Activated B cell treated with CpG ODN at 0.5 μM for 24 hours (primary cell): Measurements from ENCODE around the gene TIMM10. TPM values are rescaled to one million over a fixed set of nuclear protein-coding genes. Genes with fewer than 3 reads are reported as not detected.
"Not testable (repeated sequence)": the region's sequence is repeated elsewhere in the genome, so short reads cannot be mapped to it uniquely, and the experiment has no call there.

ENCODE experiments used
- ATAC-seq: fragments of 200-7000 bp; cut with Tn5 transposase; one replicate; pipeline ENCODE4 v1.10.0; 2021; ENCODE audit warnings: low read depth, mild to moderate bottlenecking, moderate library complexity
- CTCF ChIA-PET: fragments of 350-600 bp; sonication (Branson Sonifier 250); formaldehyde crosslinking; loops from one replicate; lab custom pipeline; 2021; ENCODE audit warnings: antibody characterized with exemption; lab: Charles Lee
- POLR2A ChIA-PET: fragments of 350-600 bp; sonication (Branson Sonifier 250); formaldehyde crosslinking; loops from one replicate; lab custom pipeline; 2021; ENCODE audit warnings: antibody characterized with exemption; lab: Charles Lee
- DNase-seq: peaks from one replicate; pipeline ENCODE4 v3.0.0; 2022
- H3K27ac Mint-ChIP-seq: one replicate; pipeline ENCODE4 v1.8.0; 2020; ENCODE audit warnings: mixed read lengths
- H3K27me3 Mint-ChIP-seq: one replicate; pipeline ENCODE4 v1.8.0; 2021; ENCODE audit warnings: mixed read lengths
- H3K36me3 Mint-ChIP-seq: one replicate; pipeline ENCODE4 v1.8.0; 2021; ENCODE audit warnings: low read depth, mixed read lengths
- H3K4me1 Mint-ChIP-seq: one replicate; pipeline ENCODE4 v1.8.0; 2021; ENCODE audit warnings: mixed read lengths
- H3K4me3 Mint-ChIP-seq: one replicate; pipeline ENCODE4 v1.8.0; 2020; ENCODE audit warnings: mild to moderate bottlenecking, mixed read lengths
- H3K9me3 Mint-ChIP-seq: one replicate; pipeline ENCODE4 v1.8.0; 2020; ENCODE audit warnings: mixed read lengths
- CTCF ChIP-seq: fragments of 200-600 bp; IDR thresholded peaks from one replicate; pipeline ENCODE4 v1.8.0; 2022; ENCODE audit warnings: antibody characterized with exemption, mild to moderate bottlenecking
- intact Hi-C: fragments of 100-400 bp; cut with micrococcal nuclease; formaldehyde crosslinking; loops from one replicate; pipeline ENCODE4 v1.15.1; 2024
- total RNA-seq: library from RNA; stranded (reverse); gene quantifications from 2 replicates; pipeline ENCODE4 v1.2.3, GENCODE V29; 2022

The TIMM10 gene
- total RNA-seq, 1 donor from 2014 or later: 100 TPM

GRCh38 chr11:57539342-57539741, 8.8 kb upstream of the TIMM10 start:
- DNase-seq: no peak
- intact Hi-C loops: no loop called here
- H3K27me3 Mint-ChIP-seq: no peaks in the 10 kb centered on the region
- no peaks in the 10 kb centered on the region for H3K4me1 Mint-ChIP-seq
- no peak for ATAC-seq
- no peak overlapping the region for H3K4me3 Mint-ChIP-seq
- no peak for TF ChIP-seq CTCF
- POLR2A ChIA-PET: interaction anchor here (1.3 kb wide), 1 partner anchor 24 kb away, joined by 4 read pairs; the partner anchor contains the start of gene SLC43A1
- CTCF ChIA-PET: no interaction called here
- no peak overlapping the region for H3K27ac Mint-ChIP-seq
- H3K36me3 Mint-ChIP-seq: no peaks in the 10 kb centered on the region
- H3K9me3 Mint-ChIP-seq: no peaks in the 10 kb centered on the region

- DNase-seq (no peak), ATAC-seq (no peak)
- Mint-ChIP-seq H3K27ac (no peak within 1 kb of the TSS), H3K9me3 (no peaks in the 10 kb centered on the region), H3K36me3 (no peaks in the 10 kb centered on the region), H3K4me1 (no peaks in the 10 kb centered on the region), H3K4me3 (no peak within 1 kb of the TSS), H3K27me3 (no peaks in the 10 kb centered on the region)
- no peak for TF ChIP-seq CTCF
- intact Hi-C loops: no loop called here
- POLR2A ChIA-PET: no interaction called here
- CTCF ChIA-PET: interaction anchor here (1.0 kb wide), 1 partner anchor 80 kb away, joined by 3 read pairs; no protein-coding TSS in a partner anchor
Measured at GRCh38 chr11:57536947-57537619, 6.5 kb upstream of the TIMM10 start, which contains the start of gene SMTNL1. TSS of gene SMTNL1 (plus strand) at chr11:57537595. CDS start at chr11:57542643, 5,048 bp downstream.

- DNase-seq, H3K9me3 Mint-ChIP-seq, ATAC-seq, H3K36me3 Mint-ChIP-seq, H3K27me3 Mint-ChIP-seq, H3K27ac Mint-ChIP-seq, intact Hi-C loops, H3K4me3 Mint-ChIP-seq: not testable (repeated sequence)
- ChIA-PET CTCF (interaction anchor here (1.0 kb wide), 1 partner anchor 41 kb away, joined by 3 read pairs; no protein-coding TSS in a partner anchor), POLR2A (interaction anchor here (0.7 kb wide), 1 partner anchor 261 kb away, joined by 3 read pairs; no protein-coding TSS in a partner anchor)
- peaks cover 18% of the 10 kb centered on the region for H3K4me1 Mint-ChIP-seq
Measured at GRCh38 chr11:57534449-57534848, 3.9 kb upstream of the TIMM10 start.

- intact Hi-C loops: loop anchor here (1.0 kb wide), 8 partner anchors 15 to 211 kb away; partner anchors contain the start of genes CLP1, MED19, SELENOH and SLC43A1
- H3K4me1 Mint-ChIP-seq: peaks cover 25% of the 10 kb centered on the region
- ATAC-seq (no peak), DNase-seq (no peak)
- H3K27me3 Mint-ChIP-seq: no peaks in the 10 kb centered on the region
- TF ChIP-seq CTCF: no peak
- ChIA-PET POLR2A (interaction anchor here (0.5 to 2.2 kb wide), 10 partner anchors 17 to 996 kb away, joined by 3 to 16 read pairs (median 6); partner anchors contain the start of genes MED19, SSRP1, TMX2 and TNKS1BP1), CTCF (interaction anchor here (1.3 to 9.7 kb wide), 6 partner anchors 38 to 184 kb away, joined by 3 to 224 read pairs (median 18); partner anchors contain the start of genes RTN4RL2 and UBE2L6)
- H3K36me3 Mint-ChIP-seq: peaks cover 31% of the 10 kb centered on the region
- H3K9me3 Mint-ChIP-seq: no peaks in the 10 kb centered on the region
- H3K4me3 Mint-ChIP-seq: peak overlapping the region; percentile 94
- H3K27ac Mint-ChIP-seq: peak overlapping the region; percentile 90
Measured at GRCh38 chr11:57530215-57530595, 349 bp downstream of the TIMM10 start.

- no peak for TF ChIP-seq CTCF
- no peaks in the 10 kb centered on the region for H3K27me3 Mint-ChIP-seq
- no peaks in the 10 kb centered on the region for H3K9me3 Mint-ChIP-seq
- no peak overlapping the region for H3K4me3 Mint-ChIP-seq
- intact Hi-C loops: loop anchor here (10.0 kb wide), 1 partner anchor 684 kb away; no protein-coding TSS in a partner anchor
- no peak overlapping the region for H3K27ac Mint-ChIP-seq
- CTCF ChIA-PET: interaction anchor here (0.8 to 9.7 kb wide), 8 partner anchors 12 to 182 kb away, joined by 3 to 224 read pairs (median 6); partner anchors contain the start of genes RTN4RL2, SLC43A1 and UBE2L6
- ATAC-seq (no peak), DNase-seq (no peak)
- peaks cover 25% of the 10 kb centered on the region for H3K4me1 Mint-ChIP-seq
- peaks cover 31% of the 10 kb centered on the region for H3K36me3 Mint-ChIP-seq
- POLR2A ChIA-PET: no interaction called here
Measured at GRCh38 chr11:57529012-57529411, 1.5 kb downstream of the TIMM10 start.
